BLaER1 treated with 17β-estradiol and CSF1 and Interleukin-3, amounts not matched to agents 10 nM and 100 nM (cell line): ENCODE data around the gene GREB1L.

Source experiments
- H3K27ac ChIP-seq, 11 experiments: shearing (Covaris generic); formaldehyde crosslinking; 2 replicates each; pipeline ENCODE4 v1.8.1; 2022
- H3K27me3 ChIP-seq, 11 experiments: shearing (Covaris generic); formaldehyde crosslinking; 2 replicates each; pipeline ENCODE4 v1.8.1; 2022
- H3K36me3 ChIP-seq, 11 experiments: shearing (Covaris generic); formaldehyde crosslinking; 2 replicates each; pipeline ENCODE4 v1.8.1; 2022
- H3K4me1 ChIP-seq, 10 experiments: shearing (Covaris generic); formaldehyde crosslinking; 2 replicates each; pipeline ENCODE4 v1.8.1; 2022
- H3K4me2 ChIP-seq, 11 experiments: shearing (Covaris generic); formaldehyde crosslinking; 2 replicates each; pipeline ENCODE4 v1.8.1; 2022
- H3K4me3 ChIP-seq, 10 experiments: shearing (Covaris generic); formaldehyde crosslinking; 2 replicates each; pipeline ENCODE4 v1.8.1; 2022
- H3K9ac ChIP-seq, 11 experiments: shearing (Covaris generic); formaldehyde crosslinking; 2 replicates each; pipeline ENCODE4 v1.8.1; 2022
- H3K9me3 ChIP-seq, 11 experiments: shearing (Covaris generic); formaldehyde crosslinking; replicated peaks in 1 of 11; 2 replicates each; pipeline ENCODE4 v1.8.1; 2022
- H4K20me1 ChIP-seq, 11 experiments: shearing (Covaris generic); formaldehyde crosslinking; 2 replicates each; pipeline ENCODE4 v1.8.1; 2022
- Cebpa-rat ChIP-seq, 11 experiments: shearing (Covaris generic); IDR thresholded peaks; 2 replicates each; pipeline ENCODE4 v1.8.1; 2022

GREB1L gene

GRCh38 chr18:21559195-21559594 lies 317.2 kb downstream of the GREB1L start:
- Histone ChIP-seq H3K27me3 (no peaks in the 10 kb centered on the region), H3K4me2 (no peak overlapping the region), H3K9ac (no peak overlapping the region), H4K20me1 (peaks cover 0 to 21% (median 0%) of the 10 kb centered on the region in 11 experiments; a peak in 7 of 22 replicates), H3K36me3 (peaks cover 76 to 97% (median 84%) of the 10 kb centered on the region in 11 experiments), H3K9me3 (no peaks in the 10 kb centered on the region), H3K27ac (no peak overlapping the region), H3K4me1 (peaks cover 0 to 20% (median 3%) of the 10 kb centered on the region in 10 experiments; a peak in 8 of 20 replicates), H3K4me3 (no peak overlapping the region)
- TF ChIP-seq Cebpa-rat (IDR thresholded peaks at IDR 0.05) = no peak

- no peak overlapping the region for H3K4me2 ChIP-seq
- TF ChIP-seq Cebpa-rat (IDR thresholded peaks at IDR 0.05) = no peak
These were observed 329.7 kb downstream of the GREB1L start for GRCh38 chr18:21571772-21572171.

More at GRCh38 chr18:21571772-21572171, 329.7 kb downstream of the GREB1L start:
- H4K20me1 ChIP-seq = peaks cover 0 to 60% (median 4%) of the 10 kb centered on the region in 11 experiments; a peak in 10 of 22 replicates
- no peaks in the 10 kb centered on the region for H3K9me3 ChIP-seq
- peaks cover 93 to 100% (median 100%) of the 10 kb centered on the region in 11 experiments for H3K36me3 ChIP-seq
- H3K9ac ChIP-seq = no peak overlapping the region
- no peak overlapping the region for H3K27ac ChIP-seq
- no peaks in the 10 kb centered on the region for H3K4me1 ChIP-seq
- H3K4me3 ChIP-seq = no peak overlapping the region
- no peaks in the 10 kb centered on the region for H3K27me3 ChIP-seq
